IPS DF 6.9 (cell line): ENCODE data around the gene GUCD1.

Source experiments
- DNase-seq: peaks from one replicate; pipeline ENCODE4 v3.0.0-alpha.2; 2013; ENCODE audit warnings: low read depth, low spot score
- H3K27ac ChIP-seq: one replicate; pipeline ENCODE4 v1.5.1; 2013; ENCODE audit warnings: low read length, control low read depth
- H3K27me3 ChIP-seq: 2 replicates; pipeline ENCODE4 v1.6.1; 2013; ENCODE audit warnings: mild to moderate bottlenecking, low read length; ENCODE audit not compliant: control insufficient read depth, insufficient read depth
- H3K36me3 ChIP-seq: 2 replicates; pipeline ENCODE4 v1.6.1; 2013; ENCODE audit warnings: low read length; ENCODE audit not compliant: control insufficient read depth, insufficient read depth
- H3K4me1 ChIP-seq: 2 replicates; pipeline ENCODE4 v1.6.1; 2013; ENCODE audit warnings: low read length; ENCODE audit not compliant: control insufficient read depth, insufficient read depth
- H3K4me3 ChIP-seq: 2 replicates; pipeline ENCODE4 v1.5.1; 2013; ENCODE audit warnings: mild to moderate bottlenecking, low read length
- H3K9me3 ChIP-seq: 2 replicates; pipeline ENCODE4 v1.6.1; 2013; ENCODE audit warnings: low read length, inconsistent platforms; ENCODE audit not compliant: control insufficient read depth, insufficient read depth
- WGBS: extraction: QIAGEN DNeasy Blood & Tissue Kit; methylation state at CpG from one replicate; pipeline ENCODE4 v1.1.7; 2013; ENCODE audit warnings: mixed read lengths, missing lambda C conversion rate; ENCODE audit not compliant: insufficient read length, insufficient coverage; 5-methylcytosine and 5-hydroxymethylcytosine counted together

The GUCD1 gene

DNA sequence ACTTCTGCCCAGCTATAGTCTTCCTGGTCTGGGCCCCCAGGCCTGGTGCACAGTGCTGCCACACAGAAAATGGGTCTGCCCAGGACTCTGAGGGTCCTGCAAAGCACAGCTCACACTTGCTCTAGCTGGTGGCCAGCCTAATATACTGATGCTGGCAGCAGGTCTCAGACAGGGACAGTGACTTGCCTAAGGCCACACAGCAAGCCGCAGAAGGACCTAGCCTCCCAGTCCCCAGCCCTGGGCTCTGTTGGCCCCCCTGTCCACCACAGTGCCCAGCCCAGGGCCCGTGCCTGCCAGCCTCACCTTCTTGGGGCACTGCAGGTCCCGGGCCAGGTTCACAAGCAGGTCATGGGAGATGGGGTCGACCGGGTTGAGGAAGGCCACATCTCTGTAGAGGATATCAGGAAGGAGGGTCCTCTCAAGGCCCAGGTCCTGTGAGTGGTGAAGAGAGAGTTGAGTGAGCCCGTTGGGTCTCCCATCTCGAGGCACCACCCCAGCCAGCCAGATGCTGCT is 34.6 kb upstream of the GUCD1 start:
- H3K27ac ChIP-seq: no peak overlapping the region
- peaks cover 3% of the 10 kb centered on the region for H3K36me3 ChIP-seq
- DNase-seq: no peak
- no peaks in the 10 kb centered on the region for H3K27me3 ChIP-seq
- no CpG with 5 or more reads among the region's 7 CpGs for WGBS
- H3K4me1 ChIP-seq: no peaks in the 10 kb centered on the region; the same call in 1 of the 2 replicates
- no peaks in the 10 kb centered on the region for H3K9me3 ChIP-seq
- no peak overlapping the region for H3K4me3 ChIP-seq

- WGBS: no CpG with 5 or more reads among the region's 21 CpGs
Measured at GRCh38 chr22:24588757-24589481, 34.0 kb upstream of the GUCD1 start.

DNA sequence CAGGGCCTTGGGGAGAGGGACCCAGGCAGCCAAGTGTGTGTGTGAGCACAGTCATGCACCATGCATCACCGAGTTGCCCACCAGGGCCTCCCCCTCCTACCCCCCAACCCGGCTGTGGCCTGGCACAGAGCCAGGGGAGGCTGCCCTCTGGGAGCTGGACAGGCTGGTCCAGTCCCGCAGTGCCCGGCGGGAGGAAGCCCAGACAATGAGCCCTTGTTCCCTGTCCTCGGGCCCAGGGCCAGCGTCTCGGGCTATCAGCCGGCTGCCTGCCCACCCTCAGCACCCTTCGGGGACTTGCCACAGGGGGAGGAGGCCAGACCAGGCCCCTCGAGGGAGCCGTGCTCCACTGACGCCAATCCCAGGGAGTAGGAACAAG is 33.4 kb upstream of the GUCD1 start:
- Histone ChIP-seq H3K36me3 (peaks cover 3% of the 10 kb centered on the region), H3K27me3 (no peaks in the 10 kb centered on the region), H3K4me1 (no peaks in the 10 kb centered on the region), H3K9me3 (no peaks in the 10 kb centered on the region), H3K27ac (no peak overlapping the region), H3K4me3 (no peak overlapping the region)
- no CpG with 5 or more reads among the region's 13 CpGs for WGBS
- no peak for DNase-seq

More at GRCh38 chr22:24588757-24589481, 34.0 kb upstream of the GUCD1 start:
- Histone ChIP-seq H3K27ac (no peak overlapping the region), H3K4me3 (no peak overlapping the region), H3K9me3 (no peaks in the 10 kb centered on the region), H3K4me1 (no peaks in the 10 kb centered on the region), H3K36me3 (peaks cover 3% of the 10 kb centered on the region), H3K27me3 (no peaks in the 10 kb centered on the region)
- DNase-seq: no peak

GRCh38 chr22:24587948-24588347 is 33.0 kb upstream of the GUCD1 start:
- whole genome bisulfite sequencing: no CpG with 5 or more reads among the region's 8 CpGs

DNA sequence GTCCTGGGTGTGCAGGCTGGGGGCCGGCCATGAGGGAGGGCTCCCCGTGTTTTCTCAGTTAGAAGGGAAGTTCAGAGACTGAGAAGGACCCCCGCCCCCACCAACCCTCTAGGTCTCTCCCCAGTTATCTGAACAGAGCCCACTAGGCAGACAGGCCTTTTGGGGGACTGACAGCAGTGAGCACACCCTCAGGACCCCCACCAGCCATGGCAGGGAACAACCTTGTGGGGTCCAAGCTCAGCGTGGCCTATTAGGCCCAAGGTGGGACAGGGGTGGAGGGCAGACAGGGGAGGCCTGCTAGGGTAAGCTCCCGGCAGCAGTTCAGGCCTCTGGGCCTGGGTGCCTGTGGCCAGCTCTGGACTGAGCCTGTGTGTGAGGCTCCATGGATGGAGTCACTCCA is 32.3 kb upstream of the GUCD1 start:
- no peak for DNase-seq
- no peaks in the 10 kb centered on the region for H3K27me3 ChIP-seq
- H3K9me3 ChIP-seq: no peaks in the 10 kb centered on the region
- WGBS: no CpG with 5 or more reads among the region's 5 CpGs
- H3K4me1 ChIP-seq: no peaks in the 10 kb centered on the region
- H3K27ac ChIP-seq: no peak overlapping the region
- H3K36me3 ChIP-seq: peaks cover 3% of the 10 kb centered on the region
- no peak overlapping the region for H3K4me3 ChIP-seq

More at GRCh38 chr22:24587948-24588347, 33.0 kb upstream of the GUCD1 start:
- Histone ChIP-seq H3K4me1 (no peaks in the 10 kb centered on the region), H3K27me3 (no peaks in the 10 kb centered on the region), H3K36me3 (peaks cover 3% of the 10 kb centered on the region), H3K4me3 (no peak overlapping the region), H3K9me3 (no peaks in the 10 kb centered on the region), H3K27ac (no peak overlapping the region)
- DNase-seq: no peak

DNA sequence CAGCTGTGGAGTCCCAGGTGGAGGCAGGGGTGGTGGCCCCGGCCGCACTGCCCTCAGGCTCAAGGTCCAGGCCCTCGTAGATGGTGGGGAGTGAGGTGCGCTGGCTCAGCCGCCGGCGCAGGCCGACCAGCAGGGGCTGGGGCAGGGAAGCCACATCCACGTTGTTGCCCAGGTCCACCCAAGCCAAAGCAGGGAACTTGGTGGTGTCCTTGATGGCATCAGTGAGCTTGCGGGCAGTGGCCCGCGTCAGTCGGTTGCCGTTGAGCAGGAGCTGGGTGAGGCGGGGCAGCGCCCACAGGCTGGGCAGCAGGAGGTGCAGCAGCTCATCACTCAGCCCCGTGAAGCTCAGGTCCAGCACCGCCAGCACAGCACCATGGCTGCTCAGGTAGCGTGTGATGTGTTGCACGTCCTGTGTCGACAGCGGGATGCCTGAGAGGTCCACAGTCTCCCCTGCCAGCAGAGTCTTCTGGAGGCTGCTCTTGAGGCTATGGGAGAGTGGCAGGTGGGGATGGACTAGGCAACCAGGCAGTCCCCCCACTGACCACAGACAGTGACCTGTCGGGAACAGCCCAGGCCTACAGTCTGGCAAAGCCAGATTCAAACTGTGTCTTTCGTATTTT is 31.1 kb upstream of the GUCD1 start:
- WGBS: no CpG with 5 or more reads among the region's 24 CpGs
- Histone ChIP-seq H3K36me3 (peaks cover 3% of the 10 kb centered on the region), H3K27me3 (no peaks in the 10 kb centered on the region), H3K9me3 (no peaks in the 10 kb centered on the region), H3K27ac (no peak overlapping the region), H3K4me1 (no peaks in the 10 kb centered on the region), H3K4me3 (no peak overlapping the region)
- DNase-seq: no peak

DNA sequence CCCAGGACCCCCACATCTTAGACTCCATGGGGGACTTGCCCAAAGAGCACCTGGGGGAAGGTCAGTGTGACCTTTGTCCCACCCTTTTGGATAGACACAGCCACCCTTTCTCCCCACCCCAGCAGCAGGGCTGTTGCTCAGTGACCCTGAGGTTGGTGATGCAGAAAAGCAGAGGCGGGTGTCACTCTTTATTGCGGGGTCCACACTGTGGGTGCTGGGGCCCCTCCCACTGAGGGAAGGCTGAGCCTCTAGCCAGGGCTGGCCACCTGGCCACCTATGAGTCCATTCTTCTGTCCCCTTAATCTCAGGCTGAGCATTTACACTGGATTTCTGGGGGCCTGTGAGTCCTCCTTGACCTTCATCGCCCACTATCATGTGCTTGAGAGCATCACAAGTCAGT is 30.5 kb upstream of the GUCD1 start:
- WGBS: no CpG with 5 or more reads among the region's 3 CpGs
- H3K27ac ChIP-seq: no peak overlapping the region
- no peaks in the 10 kb centered on the region for H3K27me3 ChIP-seq
- no peak for DNase-seq
- H3K4me1 ChIP-seq: no peaks in the 10 kb centered on the region
- no peaks in the 10 kb centered on the region for H3K9me3 ChIP-seq
- H3K36me3 ChIP-seq: peaks cover 3% of the 10 kb centered on the region
- H3K4me3 ChIP-seq: no peak overlapping the region

DNA sequence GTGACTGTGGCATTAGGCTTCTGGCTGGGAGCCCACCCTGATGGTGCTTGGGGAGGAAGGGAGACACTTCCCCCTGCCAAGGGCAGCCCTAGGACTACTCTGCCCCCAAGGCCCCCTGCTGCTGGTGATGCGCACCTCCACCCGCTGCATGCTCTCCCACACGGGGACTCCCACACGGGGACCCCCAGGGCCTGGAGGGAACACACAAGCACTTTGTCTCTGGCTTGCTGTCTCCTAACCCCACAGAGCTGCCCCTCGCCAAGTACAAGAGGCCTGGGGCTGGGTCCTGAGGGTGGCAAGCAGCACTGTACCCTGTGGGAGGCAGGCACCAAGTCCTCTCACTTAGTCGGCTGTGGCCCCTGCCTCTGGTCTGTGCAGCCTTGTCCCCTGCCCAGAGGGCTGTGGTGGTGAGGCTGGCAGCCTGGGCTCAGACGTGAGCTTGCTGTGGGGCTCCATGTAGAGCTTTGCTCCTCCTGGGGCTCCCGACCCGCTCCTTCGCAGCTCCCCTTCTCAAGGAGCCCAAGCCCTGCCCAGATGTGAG is 30.0 kb upstream of the GUCD1 start:
- Histone ChIP-seq H3K27ac (no peak overlapping the region), H3K9me3 (no peaks in the 10 kb centered on the region), H3K4me3 (no peak overlapping the region), H3K36me3 (peaks cover 3% of the 10 kb centered on the region), H3K4me1 (no peaks in the 10 kb centered on the region), H3K27me3 (no peaks in the 10 kb centered on the region)
- DNase-seq: no peak
- WGBS: no CpG with 5 or more reads among the region's 10 CpGs

- Histone ChIP-seq H3K27me3 (no peaks in the 10 kb centered on the region), H3K4me3 (no peak overlapping the region), H3K9me3 (no peaks in the 10 kb centered on the region), H3K27ac (no peak overlapping the region), H3K36me3 (peaks cover 3% of the 10 kb centered on the region; the same call in 1 of the 2 replicates), H3K4me1 (no peaks in the 10 kb centered on the region)
- WGBS: no CpG with 5 or more reads among the region's 5 CpGs
- DNase-seq: no peak
Measured at GRCh38 chr22:24584166-24584790, 29.3 kb upstream of the GUCD1 start.
